ENCODE measurements around the gene HSPA1B.
"Not testable (repeated sequence)": the region's sequence is repeated elsewhere in the genome, so short reads cannot be mapped to it uniquely, and the experiment has no call there.

The HSPA1B gene

DNA sequence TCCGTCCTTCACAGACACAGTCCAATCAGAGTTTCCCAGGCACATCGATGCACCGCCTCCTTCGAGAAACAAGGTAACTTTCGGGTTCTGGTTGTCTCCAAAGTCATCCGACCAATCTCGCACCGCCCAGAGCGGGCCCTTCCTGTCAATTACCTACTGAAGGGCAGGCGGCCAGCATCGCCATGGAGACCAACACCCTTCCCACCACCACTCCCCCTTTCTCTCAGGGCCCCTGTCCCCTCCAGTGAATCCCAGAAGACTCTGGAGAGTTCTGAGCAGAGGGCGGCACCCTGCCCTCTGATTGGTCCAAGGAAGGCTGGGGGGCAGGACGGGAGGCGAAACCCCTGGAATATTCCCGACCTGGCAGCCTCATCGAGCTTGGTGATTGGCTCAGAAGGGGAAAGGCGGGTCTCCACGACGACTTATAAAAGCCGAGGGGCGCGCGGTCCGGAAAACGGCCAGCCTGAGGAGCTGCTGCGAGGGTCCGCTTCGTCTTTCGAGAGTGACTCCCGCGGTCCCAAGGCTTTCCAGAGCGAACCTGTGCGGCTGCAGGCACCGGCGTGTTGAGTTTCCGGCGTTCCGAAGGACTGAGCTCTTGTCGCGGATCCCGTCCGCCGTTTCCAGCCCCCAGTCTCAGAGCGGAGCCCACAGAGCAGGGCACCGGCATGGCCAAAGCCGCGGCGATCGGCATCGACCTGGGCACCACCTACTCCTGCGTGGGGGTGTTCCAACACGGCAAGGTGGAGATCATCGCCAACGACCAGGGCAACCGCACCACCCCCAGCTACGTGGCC, at the start of gene HSPA1B:
TSS of gene HSPA1B (plus strand) at position 453 of the 794 bp plus-strand sequence. CDS start at position 666, 213 bp downstream.
- peak; percentile 79 for DNase-seq

GRCh38 chr6:31778193-31778592, 49.3 kb upstream of the HSPA1B start:
- DNase-seq, result no peak

GRCh38 chr6:31778999-31779885, 48.3 kb upstream of the HSPA1B start:
- DNase-seq, result no peak

GRCh38 chr6:31779908-31780307, 47.6 kb upstream of the HSPA1B start:
- no peak for DNase-seq

- no peak for DNase-seq
These were observed 46.9 kb upstream of the HSPA1B start for GRCh38 chr6:31780507-31781243.

- no peak for DNase-seq
These were observed 46.1 kb upstream of the HSPA1B start for GRCh38 chr6:31781244-31782125.

DNA sequence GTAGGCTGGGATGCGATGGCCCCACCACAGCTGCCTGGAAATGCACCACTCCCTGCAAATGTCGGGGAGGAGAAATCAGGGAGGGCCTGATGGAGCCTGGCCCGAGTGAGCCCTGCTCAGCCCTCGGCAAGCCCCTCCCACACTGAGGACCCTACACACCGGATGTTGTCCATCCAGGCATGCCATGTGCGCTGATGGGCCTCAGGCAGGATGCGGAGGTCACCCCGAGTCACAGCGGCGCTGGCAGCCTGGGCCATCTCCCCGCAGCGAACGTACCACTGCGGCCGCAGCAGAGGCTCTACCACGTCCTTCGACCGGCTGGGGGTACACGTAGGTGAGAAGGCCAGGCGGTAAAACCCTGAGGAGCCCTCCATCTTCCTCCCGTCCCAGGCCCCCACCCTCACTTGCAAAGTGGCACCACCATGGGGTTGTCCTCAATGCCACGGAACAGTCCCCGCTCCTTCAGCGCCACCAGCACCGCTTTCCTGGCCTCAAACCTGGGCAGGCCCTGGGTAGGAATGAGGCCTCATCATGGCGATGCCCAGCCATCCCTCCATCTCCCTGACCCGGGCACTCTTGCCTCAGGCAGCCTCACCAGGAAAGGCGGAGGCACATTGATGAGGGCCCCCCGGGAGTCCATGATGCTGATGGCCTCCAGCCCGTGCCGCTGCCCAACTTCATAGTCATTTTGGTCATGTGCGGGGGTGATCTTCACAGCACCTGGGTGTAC, 45.2 kb upstream of the HSPA1B start:
- no peak for DNase-seq

- DNase-seq, result no peak
These were observed 43.2 kb upstream of the HSPA1B start for GRCh38 chr6:31784098-31784925.

GRCh38 chr6:31785475-31785874, 42.1 kb upstream of the HSPA1B start:
- no peak for DNase-seq

DNA sequence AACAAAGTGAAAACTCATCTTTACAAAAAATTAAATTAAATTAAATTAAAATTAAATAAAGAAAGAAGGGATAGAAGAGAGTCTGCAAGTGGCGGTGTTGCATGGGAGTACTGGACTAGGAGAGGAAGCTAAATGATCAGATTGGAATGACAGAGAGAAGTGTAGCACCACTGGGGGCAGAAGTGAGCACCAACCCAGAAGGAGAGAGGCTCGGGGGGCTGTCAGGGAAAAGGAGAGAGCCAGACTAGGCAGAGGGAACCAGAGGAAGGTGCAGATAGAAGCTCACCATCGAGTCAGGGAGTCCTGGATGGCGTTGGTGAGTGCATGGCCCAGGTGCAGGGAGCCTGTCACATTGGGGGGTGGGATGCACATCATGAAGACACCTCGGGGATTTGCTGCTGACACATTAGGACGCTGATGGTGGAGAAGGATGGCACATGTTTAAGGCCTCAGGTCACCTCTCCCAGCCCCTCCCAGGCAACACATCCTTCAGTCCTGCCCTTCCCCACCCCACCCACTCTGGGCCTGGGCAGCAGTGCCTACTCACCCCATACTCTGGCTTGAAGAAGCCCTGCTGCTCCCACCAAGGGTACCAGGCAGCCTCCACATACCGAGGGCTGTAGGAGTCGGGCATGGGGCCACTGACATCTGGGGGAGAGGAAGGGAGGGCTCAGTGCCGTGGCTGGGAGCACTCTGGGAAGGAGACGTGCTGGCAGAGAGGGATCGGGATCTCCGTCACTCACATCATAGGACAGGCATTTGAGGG, 36.0 kb upstream of the HSPA1B start:
- peak; percentile 50 for DNase-seq

DNA sequence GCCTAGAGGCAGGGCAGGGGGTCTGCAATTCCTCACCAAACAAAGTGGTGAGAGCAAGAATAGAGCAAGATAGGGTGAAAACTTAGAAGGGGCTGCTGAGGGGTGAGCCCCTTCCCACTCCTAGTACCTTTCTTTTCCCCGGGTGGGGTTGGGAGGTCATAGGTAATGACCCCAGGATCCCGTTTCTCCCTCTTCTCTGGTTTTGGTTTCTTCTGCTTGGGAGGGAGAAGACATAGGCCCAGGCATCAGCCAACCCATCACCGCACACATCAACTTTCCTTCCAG, 35.5 kb upstream of the HSPA1B start:
- no peak for DNase-seq

DNA sequence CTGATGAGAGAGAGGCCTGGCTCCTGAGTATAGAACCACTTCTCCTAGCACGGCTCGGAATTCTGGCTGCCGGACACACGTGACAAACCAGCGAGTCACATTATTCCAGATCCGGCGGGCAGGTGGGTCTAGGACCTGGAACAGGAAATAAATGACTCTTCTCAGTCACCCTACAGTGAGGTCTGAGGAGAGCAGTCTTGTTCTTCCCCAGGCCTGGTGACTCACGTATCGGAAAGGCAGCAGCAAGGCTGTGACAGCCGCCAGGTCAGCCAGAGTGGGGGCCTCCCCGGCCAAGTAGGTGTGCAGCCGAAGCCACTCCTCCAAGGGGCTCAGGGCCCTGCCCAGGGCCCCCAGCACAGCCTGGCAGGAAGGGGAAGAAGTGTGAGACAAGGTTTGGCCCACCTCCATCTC, 34.8 kb upstream of the HSPA1B start:
- no peak for DNase-seq

DNA sequence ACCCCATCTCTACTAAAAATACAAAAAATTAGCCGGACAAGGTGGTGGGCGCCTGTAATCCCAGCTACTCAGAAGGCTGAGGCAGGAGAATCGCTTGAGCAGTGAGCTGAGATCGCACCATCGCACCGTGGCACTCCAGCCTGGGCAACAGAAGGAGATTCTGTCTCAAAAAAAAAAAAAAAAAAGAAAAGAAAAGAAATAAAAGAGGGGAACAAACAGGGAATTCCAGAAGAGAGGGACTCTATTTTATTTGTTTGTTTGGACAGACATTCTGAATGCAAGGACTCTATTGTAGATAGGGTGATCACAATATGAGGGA, 33.7 kb upstream of the HSPA1B start:
- not testable (repeated sequence) for DNase-seq

DNA sequence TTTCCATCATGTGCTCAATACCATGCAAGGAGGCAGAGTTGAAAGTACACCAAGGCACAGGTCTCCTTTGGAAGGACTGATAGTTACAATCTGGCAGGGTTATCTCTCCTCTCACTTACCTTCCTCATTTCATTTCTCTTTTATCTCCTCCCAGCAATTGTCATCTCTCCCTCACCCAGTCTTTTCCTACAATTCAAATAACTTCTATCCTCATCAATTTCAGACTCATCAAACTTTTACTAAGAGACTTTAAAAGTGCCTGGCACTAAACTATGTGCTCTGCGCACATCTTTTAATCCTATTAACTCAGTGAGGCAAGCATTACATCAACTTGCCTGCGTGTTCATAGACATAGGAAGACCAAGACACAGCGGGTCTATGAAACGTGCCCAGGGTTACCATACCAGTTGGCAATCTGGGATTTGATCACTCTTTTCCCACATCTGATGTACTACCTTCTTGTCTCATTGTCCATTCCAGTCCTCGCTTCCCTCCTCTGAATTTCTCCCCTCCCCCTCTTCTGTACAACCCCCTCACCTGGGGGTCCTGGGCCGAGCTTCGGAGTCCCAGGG, 33.2 kb upstream of the HSPA1B start:
- no peak for DNase-seq

DNA sequence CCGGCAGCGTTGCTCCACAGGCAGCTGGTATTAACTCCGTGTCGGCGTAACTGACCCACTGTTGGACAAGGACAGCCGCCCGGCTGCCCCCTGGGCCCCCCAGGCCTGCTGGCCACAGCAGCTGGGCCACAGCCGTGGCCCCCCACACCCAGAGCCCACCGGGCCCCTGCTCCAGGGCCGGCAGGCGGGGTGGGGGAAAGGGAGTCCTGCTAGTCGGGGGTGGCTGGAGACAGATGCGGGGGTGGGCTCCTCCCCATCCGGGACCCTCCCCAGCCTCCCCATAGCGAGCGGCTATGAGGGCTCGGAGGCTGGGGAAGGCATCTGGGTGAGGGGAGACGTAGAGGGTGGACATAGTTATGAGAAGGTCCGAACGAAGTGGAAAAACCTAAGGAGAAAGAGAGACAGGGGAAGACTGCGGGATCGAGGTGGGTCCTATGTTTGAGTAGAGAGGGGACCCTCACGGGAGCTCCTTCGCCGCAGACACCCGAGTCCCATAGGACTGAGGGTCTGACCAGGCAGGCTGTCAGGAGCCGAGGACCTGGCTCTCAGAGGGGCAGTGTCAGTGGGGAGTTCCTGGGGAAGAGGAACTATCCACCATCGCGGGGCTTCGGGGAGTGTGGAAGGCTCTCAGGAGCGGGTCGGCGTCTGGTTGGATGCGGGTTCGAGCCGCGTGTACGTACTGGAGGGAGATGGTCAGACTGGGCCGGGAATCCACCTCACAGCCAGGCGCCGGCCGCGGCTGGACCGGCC, 32.5 kb upstream of the HSPA1B start:
- peak; percentile 25 for DNase-seq

GRCh38 chr6:31795616-31796298, 31.8 kb upstream of the HSPA1B start, which contains the start of gene VARS1:
Gene VARS1 (minus strand): TSS chr6:31795752. CDS start chr6:31795217, 535 bp downstream.
- DNase-seq, result peak; percentile 34

DNA sequence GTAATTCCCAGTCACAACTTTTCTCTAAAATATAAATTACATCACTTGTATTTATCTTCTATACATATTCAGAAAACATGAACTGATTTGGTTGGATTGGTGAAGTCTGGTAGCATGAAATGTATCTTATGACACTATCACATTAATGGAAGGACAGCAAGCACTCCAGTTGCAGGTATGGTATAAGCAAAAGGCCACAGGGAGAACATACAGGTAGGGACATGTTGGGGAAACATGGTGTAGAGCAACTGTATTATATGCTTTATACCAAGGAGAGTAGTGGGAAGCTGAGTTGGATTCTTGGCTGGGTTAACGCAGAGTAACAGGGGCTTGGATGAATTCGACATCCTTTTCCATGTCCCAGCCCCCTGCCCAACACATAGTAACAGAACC, 30.5 kb upstream of the HSPA1B start:
- DNase-seq, result no peak

GRCh38 chr6:31797588-31797987, 29.9 kb upstream of the HSPA1B start:
- no peak for DNase-seq
